ENCODE data around the gene LYPD5. TPM values are rescaled to one million over a fixed set of nuclear protein-coding genes. Genes with fewer than 3 reads are reported as not detected.
A peak's percentile ranks its signal among the peaks of the same experiment; 100 is the strongest.

Gene LYPD5
- total RNA-seq, 4 donors from 2014 or later, result 0.35 to 1.4 TPM; not detected in 2

GRCh38 chr19:43790587-43790986, 11.7 kb downstream of the LYPD5 start:
- Histone ChIP-seq H3K4me1 (no peaks in the 10 kb centered on the region), H3K27me3 (peaks cover 0 to 2% (median 0%) of the 10 kb centered on the region in 3 donors), H3K27ac (no peak overlapping the region), H3K9me3 (no peaks in the 10 kb centered on the region), H3K4me3 (no peak overlapping the region), H3K36me3 (no peaks in the 10 kb centered on the region)
- intact Hi-C loops (cut with DNase I; ENCODE audit: low total_unique reads) (no loop called here), in situ Hi-C loops (cut with MboI; ENCODE audit: low sequenced_read_pairs in 4 of 4) (no loop called here)
- ATAC-seq, result no peak
- TF ChIP-seq CTCF (IDR thresholded peaks at IDR 0.05 in 4 of 5, conservative IDR thresholded peaks at IDR 0.05 in 1 of 5) (no peak), POLR2A (IDR thresholded peaks at IDR 0.05) (no peak)
- DNase-seq, result no peak

GRCh38 chr19:43789029-43789428, 13.2 kb downstream of the LYPD5 start:
- H3K27ac ChIP-seq, result no peak overlapping the region
- ATAC-seq (no peak), DNase-seq (no peak)
- no peaks in the 10 kb centered on the region for H3K27me3 ChIP-seq
- H3K4me1 ChIP-seq, result no peaks in the 10 kb centered on the region
- TF ChIP-seq POLR2A (IDR thresholded peaks at IDR 0.05) (no peak), CTCF (IDR thresholded peaks at IDR 0.05 in 4 of 5, conservative IDR thresholded peaks at IDR 0.05 in 1 of 5) (no peak)
- no peak overlapping the region for H3K4me3 ChIP-seq
- in situ Hi-C loops (cut with MboI; ENCODE audit: low sequenced_read_pairs in 4 of 4) (loop anchor here in 1 of 4 donors (5.0 kb wide), 1 partner anchor 42 kb away; no protein-coding TSS in a partner anchor), intact Hi-C loops (cut with DNase I; ENCODE audit: low total_unique reads) (no loop called here)
- no peaks in the 10 kb centered on the region for H3K36me3 ChIP-seq
- H3K9me3 ChIP-seq, result no peaks in the 10 kb centered on the region

- Histone ChIP-seq H3K27ac (no peak overlapping the region), H3K9me3 (no peaks in the 10 kb centered on the region), H3K27me3 (peaks cover 0 to 2% (median 0%) of the 10 kb centered on the region in 3 donors), H3K36me3 (no peaks in the 10 kb centered on the region), H3K4me3 (no peak overlapping the region), H3K4me1 (no peaks in the 10 kb centered on the region)
- peak in 1 of 2 donors; percentile 56 for ATAC-seq
- TF ChIP-seq CTCF (IDR thresholded peaks at IDR 0.05 in 4 of 5, conservative IDR thresholded peaks at IDR 0.05 in 1 of 5) (no peak), POLR2A (IDR thresholded peaks at IDR 0.05) (no peak)
- in situ Hi-C loops (cut with MboI; ENCODE audit: low sequenced_read_pairs in 4 of 4), result loop anchor here in 1 of 4 donors (5.0 kb wide), 1 partner anchor 39 kb away; no protein-coding TSS in a partner anchor
- intact Hi-C loops (cut with DNase I; ENCODE audit: low total_unique reads), result no loop called here
- no peak for DNase-seq
Measured at GRCh38 chr19:43786665-43787064, 15.6 kb downstream of the LYPD5 start.

GRCh38 chr19:43784981-43785808, 17.1 kb downstream of the LYPD5 start:
- H3K36me3 ChIP-seq, result no peaks in the 10 kb centered on the region
- H3K27ac ChIP-seq, result no peak overlapping the region
- peak in 1 of 2 donors; percentile 20 for DNase-seq
- peaks cover 0 to 8% (median 2%) of the 10 kb centered on the region in 3 donors for H3K27me3 ChIP-seq
- no peak overlapping the region for H3K4me3 ChIP-seq
- H3K4me1 ChIP-seq, result no peaks in the 10 kb centered on the region
- in situ Hi-C loops (cut with MboI; ENCODE audit: low sequenced_read_pairs in 4 of 4) (loop anchor here in 2 of 4 donors (5.0 kb wide), 1 partner anchor 38 kb away; no protein-coding TSS in a partner anchor), intact Hi-C loops (cut with DNase I; ENCODE audit: low total_unique reads) (loop anchor here (1.0 kb wide), 1 partner anchor 40 kb away; no protein-coding TSS in a partner anchor)
- H3K9me3 ChIP-seq, result no peaks in the 10 kb centered on the region
- ATAC-seq, result peak; percentile 74 to 81
- TF ChIP-seq POLR2A (IDR thresholded peaks at IDR 0.05), result no peak
- peak; percentile 74 to 92 (median 89) for TF ChIP-seq CTCF (IDR thresholded peaks at IDR 0.05 in 4 of 5, conservative IDR thresholded peaks at IDR 0.05 in 1 of 5)
